T-helper 1 cell treated with Interleukin-12 subunit alpha and Interleukin-12 subunit beta and Interleukin-4 antibody, amounts not matched to agents 30 μg/mL and 1 μg/mL, for 36 hours (primary cell): ENCODE data around the gene PPP2R3A.

Experiments used
- H3K27ac Mint-ChIP-seq: one replicate; pipeline ENCODE4 v1.8.0; 2021; ENCODE audit warnings: mild to moderate bottlenecking, mixed read lengths
- H3K27me3 Mint-ChIP-seq: one replicate; pipeline ENCODE4 v1.8.0; 2021; ENCODE audit warnings: low read depth, mixed read lengths
- H3K36me3 Mint-ChIP-seq: one replicate; pipeline ENCODE4 v1.8.0; 2021; ENCODE audit warnings: low read depth, mixed read lengths
- H3K4me1 Mint-ChIP-seq: one replicate; pipeline ENCODE4 v1.8.0; 2021; ENCODE audit warnings: low read depth, mixed read lengths
- H3K4me3 Mint-ChIP-seq: one replicate; pipeline ENCODE4 v1.8.0; 2021; ENCODE audit warnings: mild to moderate bottlenecking, moderate library complexity, mixed read lengths
- H3K9me3 Mint-ChIP-seq: one replicate; pipeline ENCODE4 v1.8.0; 2021; ENCODE audit warnings: mixed read lengths

The PPP2R3A gene

DNA sequence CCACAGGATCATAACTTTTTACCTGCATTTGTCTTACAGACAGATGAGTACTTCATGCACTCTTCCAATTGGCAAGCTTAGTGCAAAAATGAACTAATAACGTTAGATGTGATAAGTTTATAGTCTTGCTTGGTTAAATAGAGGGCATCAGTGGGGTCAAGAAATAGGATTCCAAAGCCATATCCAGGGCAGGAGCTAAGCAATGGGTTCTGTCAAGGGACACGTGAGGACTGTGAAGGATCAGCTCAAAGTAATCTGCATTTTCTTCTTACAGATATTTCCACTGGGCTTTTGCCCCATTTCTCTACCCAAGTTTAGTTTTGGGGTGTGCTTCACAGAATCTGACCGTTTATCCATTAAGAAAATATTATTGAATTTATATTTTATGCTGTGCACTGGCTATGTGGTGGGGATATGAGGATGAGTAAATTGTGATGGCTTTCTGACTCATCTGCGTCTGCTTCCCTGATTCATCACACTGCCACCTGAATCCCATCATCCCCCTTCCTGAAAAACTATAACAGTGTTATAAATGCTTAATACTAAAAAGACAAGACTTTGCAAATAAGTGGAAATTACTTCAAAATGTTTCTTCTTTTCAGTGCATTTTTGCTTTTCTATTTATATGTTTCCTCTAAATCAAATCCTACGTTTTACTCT, 17.5 kb downstream of the PPP2R3A start:
- no peaks in the 10 kb centered on the region for H3K4me1 Mint-ChIP-seq

DNA sequence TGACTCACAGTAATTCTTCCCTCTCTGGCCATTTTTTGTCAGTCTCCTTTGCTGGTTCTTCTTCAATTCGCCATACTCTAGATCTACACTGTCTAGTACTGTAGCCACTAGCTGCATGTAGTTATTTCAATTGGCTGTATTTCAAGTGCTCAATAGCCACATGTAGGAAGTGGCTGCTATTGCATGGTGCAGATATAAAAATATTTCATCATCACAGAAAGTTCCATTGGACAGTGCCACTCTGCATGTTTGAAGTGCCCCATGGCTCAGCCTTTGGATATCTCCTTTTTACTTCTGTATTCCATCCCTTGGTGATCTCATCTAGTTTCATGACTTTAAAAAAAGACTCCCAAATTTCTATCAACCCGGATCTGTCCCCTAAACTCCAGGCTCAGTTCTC, 22.1 kb downstream of the PPP2R3A start:
- Mint-ChIP-seq H3K27me3 (peaks cover 8% of the 10 kb centered on the region), H3K27ac (no peak overlapping the region), H3K36me3 (no peaks in the 10 kb centered on the region), H3K4me1 (no peaks in the 10 kb centered on the region), H3K4me3 (no peak overlapping the region), H3K9me3 (no peaks in the 10 kb centered on the region)

More for the DNA sequence above, 17.5 kb downstream of the PPP2R3A start:
- Mint-ChIP-seq H3K9me3 (no peaks in the 10 kb centered on the region), H3K4me3 (no peak overlapping the region), H3K27ac (no peak overlapping the region), H3K36me3 (no peaks in the 10 kb centered on the region), H3K27me3 (no peaks in the 10 kb centered on the region)

DNA sequence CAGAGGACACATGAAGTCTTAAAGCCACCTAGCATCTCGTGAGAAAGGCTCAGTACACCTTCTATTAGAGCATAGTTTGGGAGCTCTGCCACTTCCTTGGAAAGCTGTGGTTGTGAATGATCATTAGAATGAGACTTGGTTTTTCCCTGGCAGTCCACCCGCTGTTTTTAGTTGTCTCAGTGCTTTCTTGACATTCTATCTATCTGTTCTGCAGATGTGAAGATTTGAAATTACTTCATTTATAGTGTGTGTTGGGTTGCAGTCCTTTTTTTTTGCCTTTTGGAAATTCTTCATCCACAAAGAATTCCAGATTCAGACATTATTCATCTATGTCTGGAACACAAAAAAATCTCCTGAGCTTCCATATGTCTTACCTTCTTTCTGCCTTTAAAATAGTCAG, 23.7 kb downstream of the PPP2R3A start:
- Mint-ChIP-seq H3K27me3 (peaks cover 10% of the 10 kb centered on the region), H3K4me1 (no peaks in the 10 kb centered on the region), H3K27ac (no peak overlapping the region), H3K9me3 (no peaks in the 10 kb centered on the region), H3K4me3 (no peak overlapping the region), H3K36me3 (no peaks in the 10 kb centered on the region)

DNA sequence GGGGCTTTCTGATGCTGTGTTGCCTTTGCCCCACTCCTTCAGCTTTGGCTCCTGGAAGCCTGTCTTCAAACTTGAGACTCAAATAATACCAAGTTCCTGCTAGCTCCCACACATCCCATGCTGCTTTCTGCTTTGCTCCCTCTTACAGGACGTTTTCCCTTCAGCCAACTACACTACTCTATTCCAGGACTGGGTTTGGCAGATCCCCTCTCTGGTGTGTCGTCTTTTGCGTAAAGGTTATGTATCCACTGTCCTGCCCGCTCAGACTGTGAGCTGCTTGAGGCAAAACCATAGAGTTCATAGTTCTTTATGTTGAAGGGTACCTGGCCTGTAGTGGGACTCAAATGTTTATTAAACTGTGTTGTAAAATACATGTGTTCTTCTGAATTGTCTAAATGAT, 25.4 kb downstream of the PPP2R3A start:
- no peak overlapping the region for H3K27ac Mint-ChIP-seq
- H3K4me3 Mint-ChIP-seq = no peak overlapping the region
- H3K9me3 Mint-ChIP-seq = no peaks in the 10 kb centered on the region
- H3K4me1 Mint-ChIP-seq = no peaks in the 10 kb centered on the region
- no peaks in the 10 kb centered on the region for H3K36me3 Mint-ChIP-seq
- peaks cover 10% of the 10 kb centered on the region for H3K27me3 Mint-ChIP-seq

DNA sequence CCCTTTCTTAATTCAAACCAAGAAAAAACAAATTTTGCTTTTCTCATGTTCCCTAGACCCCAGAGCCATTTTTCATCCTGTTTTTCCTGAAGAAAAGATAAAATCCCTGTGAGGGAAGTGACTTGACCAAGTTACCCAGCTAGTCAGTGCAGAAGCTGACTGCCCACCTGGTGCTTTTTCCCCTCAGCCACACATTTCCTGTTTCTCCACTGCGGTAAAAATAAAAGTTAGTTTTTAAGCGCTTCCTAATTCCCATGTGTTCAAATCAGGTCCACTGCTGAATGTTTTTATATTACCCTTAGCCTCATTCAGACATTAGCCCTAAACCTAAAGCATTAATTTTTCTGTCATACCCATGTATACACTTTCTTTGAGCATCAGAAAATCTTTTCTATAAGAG, 26.1 kb downstream of the PPP2R3A start:
- Mint-ChIP-seq H3K4me1 (no peaks in the 10 kb centered on the region), H3K27ac (no peak overlapping the region), H3K9me3 (no peaks in the 10 kb centered on the region), H3K36me3 (no peaks in the 10 kb centered on the region), H3K27me3 (peaks cover 10% of the 10 kb centered on the region), H3K4me3 (no peak overlapping the region)

DNA sequence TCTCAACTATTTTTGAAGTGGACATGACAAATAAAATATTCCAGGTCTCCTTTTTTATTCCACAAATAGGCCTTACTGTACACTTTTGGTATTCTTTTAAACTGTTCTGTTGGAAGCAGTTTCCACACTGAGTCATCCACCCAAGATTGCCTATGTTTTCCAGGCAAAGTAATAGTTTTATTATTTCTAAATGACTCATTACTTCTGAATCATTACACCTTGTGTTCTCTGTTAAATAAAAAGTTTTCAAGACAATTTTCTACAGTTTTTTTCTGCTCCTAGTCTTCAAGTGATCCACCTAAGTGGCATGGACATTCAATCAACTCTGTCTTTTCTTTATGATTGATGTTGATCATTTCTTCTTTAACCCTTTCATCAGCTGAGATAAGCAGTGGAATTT, 26.5 kb downstream of the PPP2R3A start:
- Mint-ChIP-seq H3K27ac (no peak overlapping the region), H3K4me3 (no peak overlapping the region), H3K4me1 (no peaks in the 10 kb centered on the region), H3K36me3 (no peaks in the 10 kb centered on the region), H3K9me3 (no peaks in the 10 kb centered on the region), H3K27me3 (peaks cover 10% of the 10 kb centered on the region)

DNA sequence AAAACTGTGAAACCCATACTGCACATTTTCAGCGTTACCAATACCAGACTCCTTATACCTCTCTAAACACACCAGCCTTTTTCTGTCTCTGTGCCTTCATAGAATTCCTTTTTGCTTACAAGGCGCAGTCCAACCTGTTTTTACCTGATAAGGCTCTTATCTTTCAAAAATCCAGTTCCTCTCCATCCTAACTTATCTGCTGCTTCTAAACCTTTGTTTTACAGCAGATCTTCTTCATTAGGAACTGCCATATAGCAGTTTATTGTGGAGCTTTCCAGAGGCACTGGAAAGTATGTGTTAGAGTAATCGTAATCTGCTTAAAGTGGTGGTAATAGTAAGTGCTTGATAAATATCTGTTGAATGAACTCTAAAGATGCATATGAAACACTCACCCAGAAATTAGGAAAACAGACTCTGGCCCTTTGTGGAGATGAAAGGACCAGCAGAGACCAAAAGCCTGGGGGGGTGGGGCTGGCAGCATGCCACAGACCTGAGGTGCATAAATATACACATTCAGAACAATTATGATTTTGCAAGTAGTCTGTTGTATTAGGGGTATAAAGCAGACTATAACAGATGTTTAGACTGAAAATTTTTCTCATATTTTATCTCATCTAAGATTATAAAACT, 29.3 kb downstream of the PPP2R3A start:
- H3K36me3 Mint-ChIP-seq = no peaks in the 10 kb centered on the region
- H3K27ac Mint-ChIP-seq = no peak overlapping the region
- H3K4me3 Mint-ChIP-seq = no peak overlapping the region
- no peaks in the 10 kb centered on the region for H3K9me3 Mint-ChIP-seq
- H3K27me3 Mint-ChIP-seq = peaks cover 10% of the 10 kb centered on the region
- no peaks in the 10 kb centered on the region for H3K4me1 Mint-ChIP-seq

DNA sequence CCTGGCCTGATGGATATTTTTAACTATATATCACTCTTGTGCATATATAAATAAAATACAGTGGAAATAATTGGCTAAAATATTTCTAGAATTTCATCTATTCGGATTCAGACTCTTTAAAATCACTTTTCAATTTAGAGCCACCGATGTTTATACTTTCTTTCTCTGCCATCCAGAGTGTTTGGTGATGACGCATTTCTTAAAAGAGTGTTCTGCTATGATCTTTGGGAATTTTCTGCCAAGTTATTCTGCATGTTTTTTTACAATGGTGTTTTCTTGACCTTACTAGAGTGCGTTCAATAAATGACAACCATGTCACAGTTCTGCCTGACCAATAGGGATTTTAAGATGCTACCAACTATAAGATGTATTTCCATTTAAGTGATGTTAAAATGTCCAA, 30.2 kb downstream of the PPP2R3A start:
- H3K27ac Mint-ChIP-seq = no peak overlapping the region
- H3K4me3 Mint-ChIP-seq = no peak overlapping the region
- H3K36me3 Mint-ChIP-seq = no peaks in the 10 kb centered on the region
- H3K27me3 Mint-ChIP-seq = peaks cover 8% of the 10 kb centered on the region
- H3K4me1 Mint-ChIP-seq = no peaks in the 10 kb centered on the region
- H3K9me3 Mint-ChIP-seq = no peaks in the 10 kb centered on the region

DNA sequence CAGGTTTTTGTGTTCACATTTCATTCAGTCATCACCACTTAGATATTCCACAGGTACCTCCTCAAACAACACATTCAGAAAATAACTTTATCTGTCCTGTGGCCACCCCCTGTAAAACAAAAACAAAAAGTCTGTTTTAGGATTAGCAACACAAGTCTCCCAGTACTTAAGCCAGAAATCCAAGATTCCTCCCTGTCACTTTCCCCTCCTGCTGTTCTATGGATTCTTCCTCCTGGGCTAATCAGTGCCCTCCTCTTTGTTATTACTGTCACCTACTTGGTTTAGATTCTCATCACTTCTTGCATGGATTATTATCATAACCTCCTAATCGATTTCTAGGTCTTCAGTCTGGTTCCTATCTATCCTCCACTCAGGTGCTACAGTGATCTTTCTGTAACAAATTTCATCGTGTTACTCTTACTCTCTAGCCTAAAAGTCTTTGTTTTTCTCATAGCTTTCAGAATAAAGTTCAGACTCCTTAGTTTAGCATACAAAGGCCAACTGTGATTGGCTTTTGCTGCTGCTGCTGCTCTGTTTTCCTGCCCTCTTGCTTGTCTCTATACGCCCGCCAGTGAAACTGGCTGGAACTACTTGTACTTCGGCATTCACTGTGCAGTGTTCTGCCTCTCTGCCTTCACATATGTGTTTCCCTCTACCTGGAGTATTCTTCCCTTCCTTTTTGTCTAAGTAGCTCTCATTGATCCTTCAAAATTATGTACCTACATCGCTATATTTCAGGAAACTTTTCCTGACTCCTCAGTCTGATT, 32.2 kb downstream of the PPP2R3A start:
- Mint-ChIP-seq H3K4me3 (no peak overlapping the region), H3K27ac (no peak overlapping the region), H3K4me1 (no peaks in the 10 kb centered on the region), H3K9me3 (no peaks in the 10 kb centered on the region), H3K36me3 (no peaks in the 10 kb centered on the region), H3K27me3 (peaks cover 1% of the 10 kb centered on the region)

DNA sequence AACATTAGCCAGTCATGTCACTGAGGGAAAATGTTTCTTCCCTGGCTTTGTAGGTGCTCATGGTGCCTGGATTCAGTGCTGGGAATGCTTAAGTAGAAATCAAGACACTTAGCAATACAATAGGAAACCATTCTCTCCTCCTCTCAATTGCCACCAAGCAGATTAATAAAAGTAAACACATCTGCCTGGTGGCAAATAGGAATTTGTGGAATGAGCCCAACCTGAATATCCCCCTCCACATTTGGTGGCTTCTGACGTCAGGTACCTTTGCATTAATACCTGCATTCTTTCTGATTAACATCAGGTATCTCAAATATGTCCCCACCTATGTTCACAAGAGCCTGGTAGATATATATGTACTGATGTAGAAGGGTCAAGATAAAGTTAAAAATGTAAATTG, 42.7 kb downstream of the PPP2R3A start:
- Mint-ChIP-seq H3K36me3 (no peaks in the 10 kb centered on the region), H3K4me1 (no peaks in the 10 kb centered on the region), H3K4me3 (no peak overlapping the region), H3K27me3 (no peaks in the 10 kb centered on the region), H3K27ac (no peak overlapping the region), H3K9me3 (peaks cover 4% of the 10 kb centered on the region)

DNA sequence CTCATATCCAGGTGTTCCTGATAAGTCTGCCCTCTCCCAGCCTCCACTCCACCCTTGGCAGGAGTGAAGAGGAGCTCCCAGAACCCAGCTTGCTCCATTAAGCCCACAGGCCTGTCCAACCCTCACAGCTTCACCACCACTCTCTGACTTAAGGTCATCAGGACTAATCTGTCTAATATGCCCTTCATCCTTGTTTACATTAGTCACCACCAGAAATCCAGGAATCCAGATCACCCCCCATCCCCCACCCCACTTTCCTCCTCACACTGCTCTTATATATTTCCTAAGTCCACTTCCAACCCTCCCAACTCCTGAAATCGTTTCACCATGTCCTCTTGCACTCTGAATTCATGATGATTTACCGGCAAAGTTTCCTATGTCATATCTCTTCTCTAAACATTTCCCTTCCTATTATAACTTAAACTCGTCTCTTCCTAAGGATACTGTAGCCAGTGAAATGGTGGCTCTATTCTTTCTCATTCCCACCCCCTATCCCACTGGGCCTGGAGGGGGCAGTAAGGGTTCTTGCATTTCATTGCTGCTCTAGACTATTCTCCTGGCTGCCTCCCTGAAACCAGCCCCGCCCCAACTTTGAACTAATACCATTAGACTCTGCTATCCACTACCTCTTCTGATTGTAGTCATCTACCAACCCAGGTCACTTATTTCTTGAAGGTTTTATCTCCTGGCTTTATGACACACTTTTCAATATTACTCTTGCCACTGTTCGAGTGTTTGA, 43.4 kb downstream of the PPP2R3A start:
- Mint-ChIP-seq H3K4me3 (no peak overlapping the region), H3K9me3 (no peaks in the 10 kb centered on the region), H3K27me3 (no peaks in the 10 kb centered on the region), H3K36me3 (no peaks in the 10 kb centered on the region), H3K4me1 (no peaks in the 10 kb centered on the region), H3K27ac (no peak overlapping the region)

DNA sequence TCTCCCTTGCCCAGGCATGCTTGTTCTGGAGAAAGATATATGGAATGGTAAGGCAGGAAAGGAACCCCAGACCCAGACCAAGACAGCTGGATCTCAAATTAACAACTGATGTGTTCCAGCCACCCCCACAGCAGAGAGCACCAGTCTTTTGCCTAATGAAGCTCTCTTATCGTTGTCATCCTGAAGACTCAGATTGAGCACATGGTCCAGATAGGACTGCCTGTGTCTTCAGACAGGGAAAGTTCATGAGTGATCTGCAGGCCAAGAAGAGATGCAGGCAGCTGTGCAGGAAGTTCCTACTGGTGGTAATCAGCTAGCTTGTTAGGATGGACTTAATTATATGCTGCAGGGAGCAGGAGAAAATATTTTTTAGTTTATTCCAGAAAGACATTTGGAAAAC, 53.3 kb downstream of the PPP2R3A start:
- no peak overlapping the region for H3K4me3 Mint-ChIP-seq
- H3K36me3 Mint-ChIP-seq = no peaks in the 10 kb centered on the region
- peaks cover 23% of the 10 kb centered on the region for H3K27me3 Mint-ChIP-seq

DNA sequence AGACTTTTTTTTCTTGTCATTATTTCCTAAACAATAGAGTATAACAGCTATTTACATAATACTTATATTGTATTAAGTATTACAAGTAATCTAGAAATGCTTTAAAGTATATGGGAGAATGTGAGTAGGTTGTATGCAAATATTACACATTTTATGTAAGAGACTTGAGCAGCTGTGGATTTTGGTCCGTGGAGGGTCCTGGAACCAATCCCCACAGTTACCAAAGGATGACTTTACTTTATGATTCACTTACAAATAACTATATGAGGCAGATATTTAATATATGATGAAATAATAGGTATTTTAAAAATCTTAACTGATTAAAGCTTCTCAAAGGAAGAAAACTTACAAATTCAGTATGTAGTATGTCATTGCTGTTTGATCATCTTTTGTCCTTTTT, 56.3 kb downstream of the PPP2R3A start:
- H3K36me3 Mint-ChIP-seq = no peaks in the 10 kb centered on the region
- H3K4me1 Mint-ChIP-seq = no peaks in the 10 kb centered on the region
- peaks cover 21% of the 10 kb centered on the region for H3K27me3 Mint-ChIP-seq
- H3K4me3 Mint-ChIP-seq = no peak overlapping the region
- no peaks in the 10 kb centered on the region for H3K9me3 Mint-ChIP-seq
- no peak overlapping the region for H3K27ac Mint-ChIP-seq

More for the DNA sequence above, 53.3 kb downstream of the PPP2R3A start:
- Mint-ChIP-seq H3K27ac (no peak overlapping the region), H3K4me1 (no peaks in the 10 kb centered on the region), H3K9me3 (no peaks in the 10 kb centered on the region)

DNA sequence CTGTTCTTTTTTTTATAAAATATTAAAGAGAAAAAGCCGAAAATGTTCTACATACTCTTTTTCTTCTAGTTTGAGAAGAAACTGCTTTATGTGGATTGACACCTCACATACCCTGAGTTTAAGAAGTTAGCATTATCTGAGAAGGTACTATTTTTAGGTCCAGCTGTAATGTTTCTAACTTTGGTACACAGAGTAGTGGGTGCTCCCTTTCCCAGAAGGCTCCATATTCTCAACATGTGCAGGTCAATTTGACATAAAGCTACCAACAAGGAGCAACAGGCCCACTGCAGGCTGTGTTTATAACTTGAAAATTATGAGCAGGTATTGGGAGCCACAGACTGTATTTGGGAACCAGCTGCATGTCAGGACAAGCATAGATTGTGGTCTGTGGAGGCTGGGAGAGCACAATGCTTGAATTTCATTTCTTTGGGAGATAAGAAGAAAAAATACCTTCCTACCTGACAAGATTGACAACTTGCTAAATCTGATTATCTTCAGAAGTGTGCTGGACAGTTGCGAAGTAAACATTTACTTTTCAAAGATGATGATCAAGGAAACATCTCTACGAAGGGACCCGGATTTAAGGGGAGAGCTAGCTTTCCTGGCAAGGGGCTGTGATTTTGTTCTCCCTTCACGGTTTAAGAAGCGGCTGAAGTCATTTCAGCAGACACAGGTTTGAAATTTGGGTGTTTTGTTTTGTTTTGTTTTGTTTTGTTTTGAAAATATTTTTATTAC, 57.2 kb downstream of the PPP2R3A start:
- Mint-ChIP-seq H3K27me3 (peaks cover 29% of the 10 kb centered on the region), H3K9me3 (no peaks in the 10 kb centered on the region), H3K4me3 (no peak overlapping the region), H3K27ac (no peak overlapping the region), H3K4me1 (no peaks in the 10 kb centered on the region), H3K36me3 (no peaks in the 10 kb centered on the region)
